ENCODE measurements around the gene TAGLN2. TPM values are rescaled to one million over a fixed set of nuclear protein-coding genes. Genes with fewer than 3 reads are reported as not detected.
A peak's percentile ranks its signal among the peaks of the same experiment; 100 is the strongest.

TAGLN2 gene
- total RNA-seq, 1 donor from 2014 or later, result 110 TPM

DNA sequence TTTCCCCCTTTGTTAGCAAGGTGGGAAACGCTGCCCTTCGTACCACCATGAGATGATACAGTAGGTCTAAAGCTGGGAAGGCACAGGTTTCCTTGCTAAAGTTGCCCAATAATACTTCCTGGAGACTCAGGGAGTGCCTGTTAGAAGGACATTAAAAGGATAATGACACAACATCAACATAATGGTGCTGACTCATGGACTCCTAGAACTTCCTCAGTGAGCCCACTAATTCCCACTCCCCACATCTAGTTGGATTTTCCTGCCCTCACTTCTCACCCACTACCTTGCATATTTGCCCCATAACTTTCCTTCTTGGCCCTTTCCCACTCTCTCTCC is 42.8 kb downstream of the TAGLN2 start:
- no peaks in the 10 kb centered on the region for H3K27me3 ChIP-seq (ENCODE audit: low read depth)
- H3K4me1 ChIP-seq, result peaks cover 5% of the 10 kb centered on the region
- no peaks in the 10 kb centered on the region for H3K36me3 ChIP-seq
- DNase-seq, result no peak
- intact Hi-C loops (cut with micrococcal nuclease), result no loop called here
- H3K4me3 ChIP-seq, result no peak overlapping the region
- no peaks in the 10 kb centered on the region for H3K9me3 ChIP-seq (replicated peaks)
- TF ChIP-seq, protein P1, sequence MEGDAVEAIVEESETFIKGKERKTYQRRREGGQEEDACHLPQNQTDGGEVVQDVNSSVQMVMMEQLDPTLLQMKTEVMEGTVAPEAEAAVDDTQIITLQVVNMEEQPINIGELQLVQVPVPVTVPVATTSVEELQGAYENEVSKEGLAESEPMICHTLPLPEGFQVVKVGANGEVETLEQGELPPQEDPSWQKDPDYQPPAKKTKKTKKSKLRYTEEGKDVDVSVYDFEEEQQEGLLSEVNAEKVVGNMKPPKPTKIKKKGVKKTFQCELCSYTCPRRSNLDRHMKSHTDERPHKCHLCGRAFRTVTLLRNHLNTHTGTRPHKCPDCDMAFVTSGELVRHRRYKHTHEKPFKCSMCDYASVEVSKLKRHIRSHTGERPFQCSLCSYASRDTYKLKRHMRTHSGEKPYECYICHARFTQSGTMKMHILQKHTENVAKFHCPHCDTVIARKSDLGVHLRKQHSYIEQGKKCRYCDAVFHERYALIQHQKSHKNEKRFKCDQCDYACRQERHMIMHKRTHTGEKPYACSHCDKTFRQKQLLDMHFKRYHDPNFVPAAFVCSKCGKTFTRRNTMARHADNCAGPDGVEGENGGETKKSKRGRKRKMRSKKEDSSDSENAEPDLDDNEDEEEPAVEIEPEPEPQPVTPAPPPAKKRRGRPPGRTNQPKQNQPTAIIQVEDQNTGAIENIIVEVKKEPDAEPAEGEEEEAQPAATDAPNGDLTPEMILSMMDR (IDR thresholded peaks at IDR 0.05; ENCODE audit: borderline replicate concordance), result no peak
- H3K27ac ChIP-seq (replicated peaks), result no peak overlapping the region

DNA sequence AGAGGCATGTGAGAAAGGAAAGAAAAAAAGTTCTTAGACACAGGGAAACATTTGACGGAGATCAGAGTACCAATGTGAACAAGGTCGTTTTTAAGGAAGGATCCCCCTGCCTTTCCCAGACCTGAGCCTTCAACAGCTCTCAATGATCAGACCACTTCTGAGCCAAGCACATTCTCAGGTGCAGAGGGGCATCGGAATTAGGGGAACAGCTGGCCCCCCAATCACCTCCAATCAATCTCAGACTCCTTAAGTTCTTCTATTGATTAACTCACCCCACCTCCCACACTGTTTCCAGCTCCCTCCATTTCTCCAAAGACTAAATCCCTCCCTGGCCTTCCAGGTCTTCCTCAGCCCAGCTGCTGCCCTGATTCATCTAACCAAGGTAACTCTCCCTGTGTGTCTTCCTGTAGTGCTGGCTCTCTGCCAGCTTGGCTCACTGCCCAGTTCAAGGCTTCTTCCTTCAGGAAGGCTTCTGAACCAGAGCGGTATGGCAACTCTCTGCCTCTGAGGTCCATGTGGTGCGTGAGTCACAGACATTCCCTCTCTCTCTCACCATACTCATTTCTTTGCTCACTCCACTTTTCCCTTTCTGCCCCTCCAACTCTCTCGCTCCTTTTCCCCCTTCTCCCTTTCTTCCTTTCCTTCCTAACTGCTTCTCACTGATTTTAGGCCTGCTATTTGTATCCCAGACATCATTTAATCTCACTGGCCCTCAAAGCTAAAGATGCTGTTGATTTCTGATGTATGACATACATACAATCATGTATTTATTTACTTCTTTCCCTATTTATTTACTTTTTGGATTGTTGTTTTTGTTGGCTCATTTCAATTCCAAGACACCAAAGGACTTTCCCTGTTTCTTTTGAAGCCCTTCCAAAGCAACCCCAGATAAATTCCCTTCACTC is 43.4 kb downstream of the TAGLN2 start:
- peak; percentile 54 for DNase-seq
- intact Hi-C loops (cut with micrococcal nuclease), result no loop called here

DNA sequence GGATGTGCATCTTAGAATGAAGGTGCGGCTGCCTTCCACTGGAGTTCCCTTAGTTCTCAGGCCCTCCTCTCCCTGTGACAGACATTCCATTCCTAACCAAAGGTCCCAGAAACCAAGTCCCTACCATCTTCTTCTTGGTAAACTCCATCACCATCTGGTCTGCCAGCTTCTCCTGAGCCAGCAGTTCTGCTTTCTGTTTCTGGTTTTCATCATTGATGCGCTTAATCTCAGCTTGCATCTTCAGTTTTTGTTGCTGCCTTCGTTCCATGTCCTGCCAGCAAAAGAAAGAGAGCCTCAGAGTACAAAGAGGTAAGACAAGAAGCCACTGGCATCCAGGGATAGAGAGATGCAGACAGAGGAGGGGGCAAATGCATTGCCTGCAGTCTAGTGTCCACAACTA is 44.9 kb downstream of the TAGLN2 start:
- H3K36me3 ChIP-seq, result no peaks in the 10 kb centered on the region
- H3K9me3 ChIP-seq (replicated peaks), result no peaks in the 10 kb centered on the region
- H3K27me3 ChIP-seq (ENCODE audit: low read depth), result no peaks in the 10 kb centered on the region
- intact Hi-C loops (cut with micrococcal nuclease), result no loop called here
- TF ChIP-seq, protein P1 (IDR thresholded peaks at IDR 0.05; ENCODE audit: borderline replicate concordance), result no peak
- no peak overlapping the region for H3K4me3 ChIP-seq
- H3K27ac ChIP-seq (replicated peaks), result no peak overlapping the region
- no peak for DNase-seq
- H3K4me1 ChIP-seq, result peaks cover 5% of the 10 kb centered on the region

More for the DNA sequence above, 43.4 kb downstream of the TAGLN2 start:
- no peaks in the 10 kb centered on the region for H3K9me3 ChIP-seq (replicated peaks)
- no peak overlapping the region for H3K4me3 ChIP-seq
- TF ChIP-seq, protein P1 (IDR thresholded peaks at IDR 0.05; ENCODE audit: borderline replicate concordance), result no peak
- H3K27ac ChIP-seq (replicated peaks), result no peak overlapping the region
- no peaks in the 10 kb centered on the region for H3K36me3 ChIP-seq
- no peaks in the 10 kb centered on the region for H3K27me3 ChIP-seq (ENCODE audit: low read depth)
- peaks cover 5% of the 10 kb centered on the region for H3K4me1 ChIP-seq

DNA sequence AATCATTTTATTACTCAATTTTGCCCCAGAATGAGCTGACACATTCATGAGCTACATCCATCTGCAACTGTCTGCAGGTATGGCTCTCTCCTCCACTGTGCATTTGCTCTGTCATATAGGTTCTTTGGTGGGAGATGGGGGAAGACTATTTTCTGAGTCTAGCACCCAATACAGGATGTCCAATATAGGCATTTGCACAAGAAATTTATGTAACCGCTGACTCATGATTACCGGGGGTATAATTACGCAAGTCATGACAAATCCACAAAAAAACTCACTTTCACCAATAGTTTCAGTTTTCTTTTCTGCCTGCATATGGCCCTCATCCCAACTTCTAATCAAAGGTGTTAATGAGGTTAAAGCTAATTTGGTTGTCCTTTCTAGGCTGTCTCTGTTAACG is 45.3 kb downstream of the TAGLN2 start:
- no peak overlapping the region for H3K27ac ChIP-seq (replicated peaks)

DNA sequence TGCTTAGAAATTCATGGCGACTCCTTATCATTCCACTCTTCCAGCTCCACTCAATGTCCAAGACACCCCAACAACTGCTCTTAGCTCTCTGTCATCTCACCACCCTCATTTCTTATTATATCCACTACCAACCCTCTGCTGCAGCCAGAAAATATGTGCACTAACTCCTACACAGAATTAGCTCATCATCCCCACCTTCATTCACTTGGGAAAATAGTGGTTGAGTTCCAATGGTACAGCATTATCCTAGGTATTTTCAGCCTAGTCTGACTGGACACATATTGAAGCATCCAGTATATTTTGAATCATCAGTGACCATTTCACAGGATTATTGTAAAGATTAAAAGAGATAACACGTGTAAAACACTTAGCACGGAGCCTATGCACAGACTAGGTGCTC is 46.2 kb downstream of the TAGLN2 start:
- TF ChIP-seq, protein P1 (IDR thresholded peaks at IDR 0.05; ENCODE audit: borderline replicate concordance), result no peak
- Histone ChIP-seq H3K4me3 (no peak overlapping the region), H3K36me3 (no peaks in the 10 kb centered on the region), H3K27me3 (ENCODE audit: low read depth) (no peaks in the 10 kb centered on the region), H3K27ac (replicated peaks) (no peak overlapping the region), H3K9me3 (replicated peaks) (no peaks in the 10 kb centered on the region), H3K4me1 (peaks cover 5% of the 10 kb centered on the region)
- intact Hi-C loops (cut with micrococcal nuclease), result no loop called here
- DNase-seq, result no peak

More for the DNA sequence above, 45.3 kb downstream of the TAGLN2 start:
- TF ChIP-seq, protein P1 (IDR thresholded peaks at IDR 0.05; ENCODE audit: borderline replicate concordance), result no peak
- no peaks in the 10 kb centered on the region for H3K9me3 ChIP-seq (replicated peaks)
- H3K36me3 ChIP-seq, result no peaks in the 10 kb centered on the region
- intact Hi-C loops (cut with micrococcal nuclease), result no loop called here
- H3K4me3 ChIP-seq, result no peak overlapping the region
- DNase-seq, result no peak
- peaks cover 5% of the 10 kb centered on the region for H3K4me1 ChIP-seq
- H3K27me3 ChIP-seq (ENCODE audit: low read depth), result no peaks in the 10 kb centered on the region
